Glutamatergic neuron (in vitro differentiated cells): ENCODE data around the gene NCAM1. TPM values are rescaled to one million over a fixed set of nuclear protein-coding genes. Genes with fewer than 3 reads are reported as not detected.

Experiments
- DNase-seq: peaks from one replicate; pipeline ENCODE4 v3.0.0; 2022
- H3K27ac Mint-ChIP-seq: one replicate; pipeline ENCODE4 v1.8.0; 2020; ENCODE audit warnings: mild to moderate bottlenecking, mixed read lengths, inconsistent platforms; ENCODE audit not compliant: unreplicated experiment
- H3K27me3 Mint-ChIP-seq: one replicate; pipeline ENCODE4 v1.8.0; 2020; ENCODE audit warnings: mild to moderate bottlenecking, moderate library complexity, mixed read lengths, inconsistent platforms; ENCODE audit not compliant: unreplicated experiment
- H3K36me3 Mint-ChIP-seq: one replicate; pipeline ENCODE4 v1.8.0; 2020; ENCODE audit warnings: mild to moderate bottlenecking, mixed read lengths, inconsistent platforms; ENCODE audit not compliant: unreplicated experiment
- H3K4me1 Mint-ChIP-seq: one replicate; pipeline ENCODE4 v1.8.0; 2020; ENCODE audit warnings: mild to moderate bottlenecking, low read depth, mixed read lengths, inconsistent platforms; ENCODE audit not compliant: unreplicated experiment
- H3K4me3 Mint-ChIP-seq: one replicate; pipeline ENCODE4 v1.8.0; 2020; ENCODE audit warnings: mild to moderate bottlenecking, mixed read lengths, inconsistent platforms; ENCODE audit not compliant: unreplicated experiment
- H3K9me3 Mint-ChIP-seq: one replicate; pipeline ENCODE4 v1.8.0; 2020; ENCODE audit warnings: mild to moderate bottlenecking, moderate library complexity, mixed read lengths, inconsistent platforms; ENCODE audit not compliant: unreplicated experiment
- CTCF ChIP-seq: fragments of 200-600 bp; sonication (generic); IDR thresholded peaks from one replicate; pipeline ENCODE4 v1.5.0; 2021; ENCODE audit not compliant: partially characterized antibody, unreplicated experiment
- total RNA-seq: library from RNA; stranded (reverse); fragmentation: NEBNext Ultra II Directional; extraction: Animal tissue kit (Norgen Biotek cat#: 25700); gene quantifications from one replicate; pipeline ENCODE4 v1.2.1, GENCODE V29; 2021; ENCODE audit not compliant: unreplicated experiment

The NCAM1 gene
- total RNA-seq, 1 donor from 2014 or later, result 819 TPM

GRCh38 chr11:112929432-112929831 lies 31.8 kb upstream of the NCAM1 start:
- TF ChIP-seq CTCF, result no peak
- Mint-ChIP-seq H3K4me1 (peaks cover 12% of the 10 kb centered on the region), H3K27me3 (peaks cover 2% of the 10 kb centered on the region), H3K27ac (no peak overlapping the region), H3K36me3 (peaks cover 15% of the 10 kb centered on the region), H3K9me3 (peaks cover 3% of the 10 kb centered on the region), H3K4me3 (no peak overlapping the region)
- no peak for DNase-seq

GRCh38 chr11:112931703-112932102 lies 29.5 kb upstream of the NCAM1 start:
- peaks cover 12% of the 10 kb centered on the region for H3K4me1 Mint-ChIP-seq

GRCh38 chr11:112932593-112932992 lies 28.6 kb upstream of the NCAM1 start:
- H3K4me1 Mint-ChIP-seq, result peaks cover 12% of the 10 kb centered on the region
- TF ChIP-seq CTCF, result no peak
- peaks cover 3% of the 10 kb centered on the region for H3K9me3 Mint-ChIP-seq
- H3K27ac Mint-ChIP-seq, result no peak overlapping the region
- peaks cover 15% of the 10 kb centered on the region for H3K36me3 Mint-ChIP-seq
- DNase-seq, result no peak
- peaks cover 2% of the 10 kb centered on the region for H3K27me3 Mint-ChIP-seq
- H3K4me3 Mint-ChIP-seq, result no peak overlapping the region

More at GRCh38 chr11:112931703-112932102, 29.5 kb upstream of the NCAM1 start:
- H3K36me3 Mint-ChIP-seq, result peaks cover 15% of the 10 kb centered on the region
- peaks cover 2% of the 10 kb centered on the region for H3K27me3 Mint-ChIP-seq
- DNase-seq, result peak; percentile 43
- H3K27ac Mint-ChIP-seq, result peak overlapping the region; percentile 50
- TF ChIP-seq CTCF, result no peak
- no peak overlapping the region for H3K4me3 Mint-ChIP-seq
- peaks cover 3% of the 10 kb centered on the region for H3K9me3 Mint-ChIP-seq

- Mint-ChIP-seq H3K9me3 (peaks cover 3% of the 10 kb centered on the region), H3K4me3 (no peak overlapping the region), H3K27ac (no peak overlapping the region), H3K4me1 (peaks cover 12% of the 10 kb centered on the region), H3K27me3 (peaks cover 2% of the 10 kb centered on the region), H3K36me3 (peaks cover 15% of the 10 kb centered on the region)
- TF ChIP-seq CTCF, result no peak
- no peak for DNase-seq
Observed at GRCh38 chr11:112933970-112934369, 27.2 kb upstream of the NCAM1 start.

- no peak overlapping the region for H3K4me3 Mint-ChIP-seq
- no peak for DNase-seq
- no peaks in the 10 kb centered on the region for H3K36me3 Mint-ChIP-seq
- no peaks in the 10 kb centered on the region for H3K27me3 Mint-ChIP-seq
- TF ChIP-seq CTCF, result no peak
- no peak overlapping the region for H3K27ac Mint-ChIP-seq
- H3K9me3 Mint-ChIP-seq, result no peaks in the 10 kb centered on the region
- H3K4me1 Mint-ChIP-seq, result no peaks in the 10 kb centered on the region
Observed at GRCh38 chr11:112941104-112941503, 20.1 kb upstream of the NCAM1 start.
